ENCODE results near the gene RFTN2.
"Not testable (repeated sequence)": the region's sequence is repeated elsewhere in the genome, so short reads cannot be mapped to it uniquely, and the experiment has no call there.

Gene RFTN2

GRCh38 chr2:197674591-197674990 is 796 bp downstream of the RFTN2 start:
- no peak for DNase-seq (ENCODE audit: low spot score)

- no peak for DNase-seq (ENCODE audit: low spot score)
Measured at GRCh38 chr2:197674060-197674459, 1.3 kb downstream of the RFTN2 start.

GRCh38 chr2:197673606-197674005 is 1.8 kb downstream of the RFTN2 start:
- DNase-seq (ENCODE audit: low spot score): no peak

- no peak for DNase-seq (ENCODE audit: low spot score)
Measured at GRCh38 chr2:197673106-197673505, 2.3 kb downstream of the RFTN2 start.

- DNase-seq (ENCODE audit: low spot score): no peak
Measured at GRCh38 chr2:197672371-197672893, 3.0 kb downstream of the RFTN2 start.

- no peak for DNase-seq (ENCODE audit: low spot score)
Measured at GRCh38 chr2:197669077-197669476, 6.3 kb downstream of the RFTN2 start.

GRCh38 chr2:197668296-197668695 is 7.1 kb downstream of the RFTN2 start:
- DNase-seq (ENCODE audit: low spot score): no peak

- DNase-seq (ENCODE audit: low spot score): no peak
Measured at GRCh38 chr2:197666277-197666676, 9.1 kb downstream of the RFTN2 start.

GRCh38 chr2:197661626-197662025 is 13.8 kb downstream of the RFTN2 start:
- no peak for DNase-seq (ENCODE audit: low spot score)

GRCh38 chr2:197657562-197657961 is 17.8 kb downstream of the RFTN2 start:
- no peak for DNase-seq (ENCODE audit: low spot score)

- DNase-seq (ENCODE audit: low spot score): peak; percentile 30
Measured at GRCh38 chr2:197647961-197648690, 27.3 kb downstream of the RFTN2 start.

- no peak for DNase-seq (ENCODE audit: low spot score)
Measured at GRCh38 chr2:197641666-197642065, 33.7 kb downstream of the RFTN2 start.

GRCh38 chr2:197640571-197641122 is 34.7 kb downstream of the RFTN2 start:
- DNase-seq (ENCODE audit: low spot score): not testable (repeated sequence)

- DNase-seq (ENCODE audit: low spot score): no peak
Measured at GRCh38 chr2:197633109-197633657, 42.2 kb downstream of the RFTN2 start.

GRCh38 chr2:197628043-197628500 is 47.3 kb downstream of the RFTN2 start:
- DNase-seq (ENCODE audit: low spot score): peak; percentile 39

GRCh38 chr2:197626965-197627625 is 48.3 kb downstream of the RFTN2 start:
- DNase-seq (ENCODE audit: low spot score): no peak

- DNase-seq (ENCODE audit: low spot score): no peak
Measured at GRCh38 chr2:197620133-197620532, 55.3 kb downstream of the RFTN2 start.

GRCh38 chr2:197615016-197615652 is 60.3 kb downstream of the RFTN2 start:
- DNase-seq (ENCODE audit: low spot score): no peak

- DNase-seq (ENCODE audit: low spot score): no peak
Measured at GRCh38 chr2:197614532-197614931, 60.9 kb downstream of the RFTN2 start.

- DNase-seq (ENCODE audit: low spot score): no peak
Measured at GRCh38 chr2:197613509-197613987, 61.8 kb downstream of the RFTN2 start.

GRCh38 chr2:197606180-197606579 is 69.2 kb downstream of the RFTN2 start:
- DNase-seq (ENCODE audit: low spot score): no peak

Data from AG20443 (cell line).